GM18502 (cell line): Measurements from ENCODE around the gene AHR.

Experiments used
- ATAC-seq: cut with Tn5 transposase; IDR thresholded peaks from one replicate; pipeline ENCODE4 v1.9.1; 2021; ENCODE audit warnings: mild to moderate bottlenecking; ENCODE audit not compliant: unreplicated experiment, poor library complexity

AHR gene

GRCh38 chr7:17298102-17298839 is at the start of gene AHR:
AHR (plus strand) TSS chr7:17298652; CDS start chr7:17299265, 613 bp downstream.
- peak; percentile 59 for ATAC-seq

- no peak for ATAC-seq
Observed at GRCh38 chr7:17253885-17254284, 44.6 kb upstream of the AHR start.

GRCh38 chr7:17255926-17256325 is 42.5 kb upstream of the AHR start:
- no peak for ATAC-seq

- no peak for ATAC-seq
Observed at GRCh38 chr7:17256375-17256774, 42.1 kb upstream of the AHR start.

GRCh38 chr7:17266565-17266964 is 31.9 kb upstream of the AHR start:
- no peak for ATAC-seq

- no peak for ATAC-seq
Observed at GRCh38 chr7:17269341-17270221, 28.9 kb upstream of the AHR start.

GRCh38 chr7:17274551-17275245 is 23.8 kb upstream of the AHR start:
- no peak for ATAC-seq

- ATAC-seq, result no peak
Observed at GRCh38 chr7:17275749-17276671, 22.4 kb upstream of the AHR start.

- no peak for ATAC-seq
Observed at GRCh38 chr7:17279061-17279460, 19.4 kb upstream of the AHR start.

GRCh38 chr7:17289074-17289645 is 9.3 kb upstream of the AHR start:
- no peak for ATAC-seq

- no peak for ATAC-seq
Observed at GRCh38 chr7:17292843-17293242, 5.6 kb upstream of the AHR start.

GRCh38 chr7:17293481-17293880 is 5.0 kb upstream of the AHR start:
- ATAC-seq, result no peak

GRCh38 chr7:17297243-17297642 is 1.2 kb upstream of the AHR start:
- ATAC-seq, result no peak

GRCh38 chr7:17298840-17299482 is 509 bp downstream of the AHR start:
- ATAC-seq, result peak; percentile 48

GRCh38 chr7:17299483-17299991 is 1.1 kb downstream of the AHR start:
- ATAC-seq, result peak; percentile 6

- ATAC-seq, result no peak
Observed at GRCh38 chr7:17300012-17300411, 1.6 kb downstream of the AHR start.

GRCh38 chr7:17300437-17300836 is 2.0 kb downstream of the AHR start:
- ATAC-seq, result no peak

- ATAC-seq, result no peak
Observed at GRCh38 chr7:17301471-17302456, 3.3 kb downstream of the AHR start.
